CD4-positive, alpha-beta T cell treated with Interleukin-4 for 4 hours (primary cell): Measurements from ENCODE around the gene NID1.

ENCODE experiments used
- DNase-seq: peaks from one replicate; pipeline ENCODE4 v3.0.0-alpha.2; 2020

The NID1 gene

DNA sequence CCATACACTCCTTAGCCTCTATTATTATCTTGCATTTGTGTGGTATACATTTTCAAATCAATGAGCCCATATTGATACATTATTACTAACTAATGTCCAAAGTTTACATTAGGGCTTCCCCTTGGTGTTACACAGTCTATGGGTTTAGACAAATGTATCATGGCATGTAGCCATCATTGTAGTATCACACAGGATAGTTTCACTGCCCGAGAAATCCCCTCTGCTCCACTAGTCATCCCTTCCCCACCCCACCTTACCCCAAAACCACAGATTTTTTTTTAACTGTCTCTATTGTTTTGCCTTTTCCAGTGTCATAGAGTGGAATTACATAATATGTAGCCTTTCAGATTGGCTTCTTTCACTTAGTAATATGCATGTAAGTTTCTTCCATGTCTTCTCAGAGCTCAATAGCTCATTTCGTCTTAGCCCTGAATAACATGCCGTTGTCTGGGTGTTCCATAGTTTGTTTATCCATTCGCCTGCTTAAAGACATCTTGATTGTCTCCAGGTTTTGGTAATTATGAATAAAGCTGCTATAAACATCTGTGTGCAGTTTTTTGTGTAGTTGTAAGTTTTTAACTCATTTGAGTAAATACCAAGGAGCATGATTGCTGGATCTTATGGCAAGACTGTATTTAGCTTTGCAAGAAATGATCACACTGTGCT is 111.8 kb downstream of the NID1 start:
- DNase-seq, result peak; percentile 41

DNA sequence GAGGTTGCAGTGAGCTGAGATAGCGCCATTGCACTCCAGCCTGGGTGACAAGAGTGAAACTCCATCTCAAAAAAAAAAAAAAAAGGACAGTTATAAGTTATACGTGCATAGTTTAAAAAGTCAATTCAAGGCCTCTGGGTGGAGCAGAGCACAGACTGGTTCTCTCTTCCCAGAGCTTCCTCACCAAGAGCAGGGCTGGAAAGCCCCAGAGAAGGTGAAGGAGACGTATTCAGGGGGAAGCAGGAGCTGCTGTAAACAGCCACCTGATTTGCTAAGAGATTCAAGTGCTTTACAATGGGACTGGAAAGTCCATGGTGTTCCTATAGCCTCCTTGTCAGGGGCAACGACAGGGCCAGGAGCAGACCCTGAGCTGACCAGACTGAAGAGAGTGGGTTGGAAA is 113.2 kb downstream of the NID1 start:
- DNase-seq, result no peak

DNA sequence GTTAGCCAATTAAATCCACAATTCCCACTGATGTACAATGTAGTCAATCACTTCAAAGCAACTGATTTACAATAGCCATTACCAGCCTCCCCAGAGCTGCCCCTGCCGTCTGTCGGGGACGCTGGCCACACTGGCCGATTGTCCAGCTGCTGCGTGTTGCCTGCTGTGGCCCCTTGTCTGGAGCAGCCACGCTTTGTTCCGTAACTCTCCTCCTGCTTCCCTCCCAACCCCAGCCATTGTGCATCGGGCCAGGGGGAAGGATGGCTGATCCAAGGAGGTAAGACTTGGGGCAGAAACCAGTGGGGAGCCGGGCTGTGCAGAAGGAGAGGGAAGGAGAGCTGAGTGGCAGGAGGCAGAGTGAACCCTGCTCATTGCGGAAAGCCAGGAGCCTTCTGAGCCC is 114.6 kb downstream of the NID1 start:
- no peak for DNase-seq

DNA sequence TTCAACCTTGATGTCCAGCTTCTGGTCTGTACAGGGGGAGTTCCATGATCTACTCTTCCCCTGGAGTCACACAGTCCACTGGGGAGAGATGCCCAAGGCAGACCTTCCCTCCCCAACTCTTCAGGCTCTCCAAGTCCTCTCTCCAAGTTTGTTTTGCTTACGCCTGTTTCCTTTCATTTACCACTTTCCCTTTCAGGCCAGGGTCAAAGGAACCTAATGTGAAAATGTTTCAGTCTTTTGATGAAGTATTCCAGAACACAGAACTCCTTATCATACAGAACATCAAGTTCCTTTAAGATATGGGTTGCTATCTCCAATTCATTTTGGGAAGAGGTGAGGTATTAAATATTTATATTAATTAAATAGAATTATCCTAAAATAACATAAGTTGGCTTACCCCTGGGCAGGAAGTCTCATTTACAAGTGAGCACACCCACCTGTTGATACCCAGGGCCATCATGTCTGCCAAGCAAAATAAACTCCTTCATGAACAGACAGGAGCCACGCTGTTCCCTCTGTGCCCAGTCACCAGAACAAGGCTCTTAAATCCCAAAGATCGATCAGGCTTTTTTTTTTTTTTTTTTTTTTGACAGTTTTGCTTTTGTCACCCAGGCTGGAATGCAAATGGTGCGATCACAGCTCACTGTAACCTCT is 116.0 kb downstream of the NID1 start:
- DNase-seq, result no peak

DNA sequence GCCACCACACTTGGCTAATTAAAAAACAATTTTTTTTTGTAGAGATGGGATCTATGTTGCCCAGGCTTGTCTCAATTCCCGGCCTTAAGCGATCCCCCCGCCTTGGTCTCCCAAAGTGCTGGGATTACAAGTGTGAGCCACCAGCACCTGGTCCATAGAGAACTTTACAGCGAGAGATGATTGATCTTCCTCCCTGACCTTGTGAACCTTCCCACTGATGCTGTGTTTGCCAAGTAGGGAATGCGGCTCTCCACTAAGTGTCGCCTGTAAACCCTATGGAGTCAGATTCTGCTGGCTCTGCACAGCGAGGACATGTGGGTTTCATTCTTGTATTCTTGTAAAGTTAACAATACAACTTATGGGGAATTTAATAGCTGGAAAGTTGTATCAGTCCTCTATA is 116.9 kb downstream of the NID1 start:
- DNase-seq, result no peak

DNA sequence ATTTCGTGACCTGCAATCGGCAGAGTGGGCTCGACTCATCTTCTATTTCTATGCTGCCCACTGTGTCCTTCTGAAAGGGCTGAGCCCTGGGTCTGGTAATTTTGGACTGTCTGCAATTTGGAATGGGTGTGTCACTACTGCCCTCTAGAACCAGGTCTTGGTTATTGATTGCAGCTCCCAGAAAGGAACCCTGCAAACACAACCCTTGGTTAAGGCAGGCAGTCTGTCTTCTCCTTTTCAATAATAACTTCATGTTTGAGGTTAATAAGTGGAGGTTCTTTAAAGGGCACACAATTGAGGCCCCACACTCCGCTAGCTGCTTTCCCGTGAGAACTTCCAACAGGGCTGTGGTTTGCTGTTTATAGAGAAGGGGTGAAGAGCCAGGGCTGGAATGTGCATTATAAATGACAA is 118.3 kb downstream of the NID1 start:
- DNase-seq, result no peak

DNA sequence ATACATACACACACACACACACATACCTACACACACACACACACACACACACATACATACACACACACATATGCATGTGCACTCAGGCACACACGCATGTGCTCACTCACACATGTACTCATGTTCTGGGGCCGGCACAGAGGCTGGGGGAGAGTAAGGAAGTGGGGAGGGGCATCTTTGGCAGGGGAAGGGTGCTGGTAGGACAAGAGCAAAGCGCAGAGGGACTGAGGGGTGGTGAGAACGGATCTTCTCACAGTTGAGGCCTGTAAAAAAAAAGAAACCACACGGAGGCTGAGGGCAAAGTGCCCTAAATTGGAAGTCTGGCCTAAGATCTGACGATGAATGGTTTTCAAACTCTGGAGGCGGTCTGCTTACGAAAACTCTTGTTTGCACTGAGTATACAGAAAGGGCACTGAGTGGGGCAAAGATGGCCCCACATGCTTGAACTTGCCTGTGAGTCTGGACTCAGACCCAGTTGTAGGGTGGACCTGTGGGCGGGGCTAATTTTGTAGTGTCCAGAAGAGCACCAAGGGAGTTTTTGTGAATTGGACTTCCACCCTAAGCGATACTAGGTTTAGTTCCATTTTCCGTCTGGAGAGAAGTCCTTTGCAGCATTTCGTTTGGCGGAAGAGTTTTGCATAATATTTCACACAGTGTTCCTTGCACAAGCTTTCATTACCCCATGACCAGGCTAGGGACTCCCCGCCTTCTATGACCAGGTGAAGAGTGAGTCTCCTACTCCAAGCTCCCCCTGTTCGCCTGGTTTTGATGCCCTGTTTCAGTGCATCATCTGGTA is 118.9 kb downstream of the NID1 start:
- DNase-seq, result peak; percentile 17

DNA sequence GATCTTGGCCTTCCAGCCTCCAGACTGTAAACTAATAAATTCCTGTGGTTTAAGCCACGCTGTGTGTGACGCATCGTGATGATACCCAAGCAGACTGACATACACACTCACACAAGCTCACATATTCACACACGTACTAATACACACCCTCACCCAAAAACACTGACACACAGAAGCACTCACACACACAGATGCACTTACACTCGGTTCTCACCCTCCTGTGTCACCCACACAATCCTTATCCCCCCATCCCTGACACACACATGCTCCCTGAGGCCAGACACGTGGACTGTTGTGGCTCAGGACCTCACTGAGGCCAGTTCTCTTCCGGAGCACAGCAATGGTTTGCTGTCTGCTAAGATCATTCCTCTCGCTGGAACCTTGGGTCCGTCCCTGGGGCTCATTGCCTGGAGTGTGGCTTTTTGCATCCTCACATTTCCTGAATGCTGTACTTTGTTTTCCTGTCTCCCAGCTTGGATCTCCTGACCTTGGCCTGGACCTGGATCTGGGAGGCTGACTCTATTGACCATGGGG is 121.2 kb downstream of the NID1 start:
- no peak for DNase-seq

DNA sequence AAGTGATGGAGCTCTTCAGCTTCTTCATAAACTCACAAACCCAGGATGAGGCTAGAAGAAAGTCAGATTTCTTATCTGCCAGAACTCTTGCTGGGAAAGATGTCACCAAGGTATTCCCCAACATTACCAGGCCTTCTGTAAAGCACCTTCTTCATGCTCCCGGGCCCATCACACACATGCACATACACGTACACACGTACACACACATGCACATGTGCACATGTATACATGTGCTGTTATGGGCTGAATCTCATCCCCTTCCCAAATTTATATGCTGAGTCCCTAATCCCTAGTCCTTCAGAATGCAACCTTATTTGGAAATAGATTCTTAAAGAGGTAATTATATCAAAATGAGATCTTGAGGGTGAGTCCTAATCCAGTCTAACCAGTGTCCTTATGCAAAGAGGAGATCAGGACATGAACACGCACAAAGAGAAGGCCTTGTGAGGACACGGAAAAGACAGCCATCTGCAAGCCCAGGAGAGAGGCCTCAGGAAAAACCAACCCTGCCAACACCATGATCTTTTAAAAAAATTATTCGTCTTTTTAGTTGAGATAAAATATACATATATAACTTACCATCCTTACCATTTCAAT is 121.8 kb downstream of the NID1 start:
- no peak for DNase-seq

DNA sequence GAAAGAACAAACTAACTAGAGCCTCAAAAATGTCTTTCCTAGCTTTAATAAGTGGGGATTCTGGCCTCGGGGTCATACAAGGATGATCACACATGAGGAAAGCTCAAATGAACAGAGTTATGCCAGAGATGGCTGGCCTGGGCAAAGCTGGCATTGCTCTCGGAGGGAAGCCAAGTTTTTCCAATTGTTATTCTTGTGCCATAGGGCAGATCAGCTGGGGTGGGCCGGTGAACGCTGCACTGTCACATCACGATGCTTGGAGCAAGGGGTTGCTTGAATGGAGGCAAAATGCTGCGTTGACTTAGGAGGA is 122.3 kb downstream of the NID1 start:
- no peak for DNase-seq

DNA sequence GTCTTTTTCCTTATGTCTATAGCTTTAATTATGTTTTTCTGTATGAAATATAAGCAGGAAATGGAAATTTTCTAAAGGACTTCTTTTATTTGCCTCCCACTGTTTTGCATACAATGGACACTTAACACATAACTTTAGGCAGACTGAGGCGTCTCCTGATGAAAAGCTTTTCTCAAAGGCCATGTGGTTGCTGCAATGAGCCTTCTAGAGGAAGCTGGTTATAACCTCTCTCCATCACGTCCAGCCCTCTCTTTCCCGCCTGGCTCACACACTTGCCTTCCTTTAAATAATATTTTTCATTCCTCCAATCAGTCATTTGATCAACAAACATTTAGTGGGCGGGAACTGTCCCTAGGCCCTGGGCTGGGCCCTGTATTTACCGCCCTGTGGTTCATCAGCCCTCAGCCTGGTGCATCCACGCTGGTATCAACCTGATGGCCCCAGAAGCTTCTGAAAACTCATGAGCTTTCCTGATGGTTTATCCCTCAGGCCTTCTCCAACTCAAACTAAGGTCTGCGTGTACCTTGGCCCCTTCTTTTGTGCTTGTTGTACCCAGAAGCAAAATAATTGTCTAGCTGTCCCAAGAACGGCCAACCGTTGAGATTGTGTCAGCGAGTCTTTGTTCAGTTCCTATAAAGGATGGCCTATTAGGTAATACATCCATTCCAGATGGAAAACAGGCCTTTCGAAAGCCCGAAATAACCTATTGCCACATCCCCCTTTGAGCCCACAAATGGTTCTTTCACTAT is 122.8 kb downstream of the NID1 start:
- no peak for DNase-seq

DNA sequence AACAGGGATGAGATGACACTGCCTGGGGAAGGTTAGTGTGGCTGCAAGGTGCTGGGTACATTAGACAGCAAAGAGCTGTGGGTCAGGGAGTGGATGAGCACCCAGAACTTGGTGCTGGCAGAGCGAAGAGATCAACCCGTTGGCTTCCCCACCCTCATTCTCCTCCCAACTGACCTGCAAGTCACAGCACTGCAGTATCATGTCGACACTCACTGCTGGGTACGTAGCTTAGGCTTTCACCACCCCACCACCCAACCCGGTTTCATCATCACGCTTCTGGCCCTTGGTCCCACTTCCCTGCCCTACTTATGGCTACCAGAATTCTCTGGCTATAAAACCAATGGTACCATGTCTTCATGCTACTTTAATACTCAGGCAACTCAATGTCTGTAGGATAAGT is 124.6 kb downstream of the NID1 start:
- no peak for DNase-seq

DNA sequence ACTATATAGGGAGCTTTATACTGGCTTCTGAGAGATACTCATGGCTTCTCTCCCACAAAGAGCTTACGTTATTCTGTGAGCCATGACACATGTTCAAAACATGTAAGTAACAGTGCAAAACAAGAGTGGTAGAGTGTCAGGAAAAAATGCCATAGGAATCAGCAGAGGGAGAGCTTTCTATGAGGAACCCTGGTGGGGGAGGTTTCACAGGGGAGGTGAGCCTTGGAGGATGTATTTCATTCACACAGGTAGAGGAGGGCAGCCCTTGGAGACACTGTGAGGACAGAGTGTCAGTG is 125.5 kb downstream of the NID1 start:
- no peak for DNase-seq

DNA sequence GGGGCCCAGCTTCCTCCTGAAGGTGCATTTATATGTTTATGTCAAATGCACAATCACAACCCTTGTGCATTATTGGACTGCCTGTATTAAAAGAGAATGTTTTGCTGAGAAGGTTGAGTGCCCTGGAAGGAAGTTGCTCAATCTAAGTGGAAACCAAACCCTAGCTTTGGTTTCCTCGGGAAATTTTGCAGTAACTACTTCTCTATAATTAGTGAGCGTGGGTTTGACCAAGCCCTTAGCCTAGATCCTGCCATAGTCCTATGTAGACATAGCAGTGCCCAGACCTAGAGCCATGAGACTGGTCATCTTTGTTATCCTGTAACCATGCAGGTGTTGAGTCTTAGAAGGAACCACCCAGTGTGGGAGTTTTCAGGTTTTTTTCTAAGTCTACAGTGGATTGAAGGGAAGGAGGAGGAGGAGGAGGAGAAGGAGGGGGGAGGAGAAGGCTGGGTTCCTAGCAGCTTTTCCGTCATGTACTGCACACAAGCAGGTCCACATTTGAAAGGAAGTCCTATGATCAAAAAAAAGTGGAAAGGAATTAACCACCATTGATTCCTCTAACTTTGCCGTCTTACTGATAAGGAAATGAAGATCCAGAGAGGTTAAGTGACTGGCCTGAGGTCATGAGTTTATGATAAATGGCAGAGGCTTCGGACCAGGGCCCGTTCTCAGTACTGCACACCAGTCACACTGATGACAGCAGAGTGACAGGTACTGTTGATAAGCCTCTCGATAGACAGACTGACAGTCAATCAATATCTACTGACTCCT is 126.0 kb downstream of the NID1 start:
- no peak for DNase-seq

DNA sequence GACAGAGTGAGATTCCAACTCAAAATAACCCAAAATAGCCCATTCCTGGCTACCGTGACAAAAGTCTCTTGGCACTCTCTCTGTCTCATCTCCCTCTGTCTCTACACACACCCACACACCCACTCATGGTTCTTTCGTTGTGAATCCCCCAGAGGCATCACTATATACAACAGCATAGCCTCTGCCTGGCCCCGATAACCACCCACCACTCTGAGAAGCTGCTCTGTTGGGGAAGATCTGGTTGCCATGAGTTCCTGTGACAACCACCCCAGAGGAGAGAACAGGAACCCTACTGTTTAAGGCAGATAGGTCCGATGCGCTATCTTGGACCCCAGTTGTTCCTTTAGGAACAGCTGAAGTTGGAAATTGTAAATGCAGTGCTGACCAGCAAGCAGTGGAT is 127.8 kb downstream of the NID1 start:
- no peak for DNase-seq

DNA sequence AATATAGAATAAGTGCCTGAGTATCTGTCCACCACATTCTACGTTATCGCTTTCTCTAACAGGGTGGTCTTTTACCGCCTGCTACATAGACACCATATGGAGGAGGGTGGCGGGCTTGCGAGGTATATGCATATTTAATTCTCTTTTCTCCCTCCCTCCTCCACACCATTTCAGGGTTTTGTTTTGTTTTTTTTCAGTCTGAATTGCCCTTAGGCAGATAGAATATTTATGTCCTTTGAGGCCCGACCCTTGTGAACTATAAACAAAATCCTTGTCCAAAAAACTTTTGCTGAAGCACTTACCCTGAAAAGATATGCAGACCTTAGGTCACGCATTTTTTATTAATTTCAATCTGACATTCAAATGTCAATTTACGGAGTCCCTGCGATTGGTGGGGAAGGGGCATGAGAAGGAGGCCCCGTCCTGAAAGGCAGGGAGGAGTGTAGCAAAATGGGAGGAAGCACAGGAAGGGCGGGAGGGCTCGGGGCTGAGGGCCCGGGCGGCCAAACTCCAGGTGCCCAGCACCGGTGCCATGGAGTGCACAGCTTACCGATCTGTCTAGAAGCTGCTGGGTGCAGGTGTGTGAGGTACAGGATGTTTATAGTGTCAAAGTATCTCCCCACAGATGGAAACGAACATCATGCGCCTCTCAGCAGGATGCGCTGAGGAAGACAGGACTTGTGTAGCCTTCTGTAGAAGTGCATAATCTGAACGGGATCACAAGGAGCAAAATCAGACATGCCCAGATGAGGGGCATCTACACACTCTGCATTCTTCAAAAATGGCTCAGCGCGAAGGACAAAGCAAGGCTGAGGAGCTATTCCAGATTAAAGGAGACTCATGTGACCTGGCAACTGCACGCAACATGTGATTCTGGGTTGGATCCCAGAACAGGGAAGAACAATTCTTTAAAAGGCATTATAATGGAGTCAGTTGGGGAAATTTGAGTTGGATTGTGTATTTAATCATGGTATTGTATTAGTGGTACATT is 129.4 kb downstream of the NID1 start:
- no peak for DNase-seq

DNA sequence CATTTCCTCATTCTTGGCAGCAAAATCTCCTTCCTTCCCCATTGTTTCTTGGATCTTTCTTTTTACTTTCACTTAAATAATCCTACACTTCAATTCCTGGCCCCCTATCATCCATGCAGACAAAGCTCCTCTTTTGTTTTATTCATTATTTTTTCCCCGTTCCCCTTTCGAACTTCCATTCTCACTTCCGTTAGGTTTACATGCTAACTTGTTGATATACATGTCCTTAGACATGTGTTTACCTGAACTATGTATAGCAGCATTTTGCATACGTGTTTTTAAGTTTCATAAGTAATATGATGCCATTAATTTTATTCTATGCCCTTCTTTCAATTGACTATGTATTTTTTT is 131.1 kb downstream of the NID1 start:
- DNase-seq, result no peak

DNA sequence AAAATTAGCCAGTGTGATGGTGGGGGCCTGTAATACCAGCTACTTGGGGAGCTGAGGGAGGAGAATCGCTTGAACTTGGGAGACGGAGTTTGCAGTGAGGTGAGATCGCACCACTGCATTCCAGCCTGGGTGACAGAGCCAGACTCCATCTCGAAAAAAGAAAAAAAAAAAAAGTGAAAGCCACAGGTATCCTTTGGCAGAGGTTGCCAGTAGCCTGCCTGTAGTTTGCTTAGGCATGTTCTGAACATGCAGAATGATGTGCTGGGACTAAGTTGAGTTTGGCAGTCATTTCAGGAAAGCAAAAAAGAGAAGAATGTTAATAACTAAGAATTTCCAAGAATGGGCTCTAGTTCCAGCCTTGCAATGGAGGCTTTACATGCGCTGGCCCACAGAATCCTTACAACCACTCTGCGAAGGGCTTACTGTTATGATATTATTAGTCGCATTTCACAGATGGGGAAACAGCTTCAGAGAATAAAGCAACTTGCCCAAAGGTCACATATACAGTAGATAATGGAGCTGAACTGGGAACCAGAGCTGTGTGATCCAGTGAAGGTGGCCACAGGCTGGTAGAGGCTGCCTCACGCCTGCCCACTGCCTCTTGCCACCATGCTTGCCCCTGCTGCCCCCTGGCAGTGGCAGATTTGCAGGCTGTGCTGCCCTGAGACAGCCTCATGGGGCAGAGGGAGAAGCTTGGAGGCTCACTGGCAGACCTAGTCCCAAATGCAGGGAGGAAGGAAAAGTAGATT is 131.7 kb downstream of the NID1 start:
- DNase-seq, result no peak

DNA sequence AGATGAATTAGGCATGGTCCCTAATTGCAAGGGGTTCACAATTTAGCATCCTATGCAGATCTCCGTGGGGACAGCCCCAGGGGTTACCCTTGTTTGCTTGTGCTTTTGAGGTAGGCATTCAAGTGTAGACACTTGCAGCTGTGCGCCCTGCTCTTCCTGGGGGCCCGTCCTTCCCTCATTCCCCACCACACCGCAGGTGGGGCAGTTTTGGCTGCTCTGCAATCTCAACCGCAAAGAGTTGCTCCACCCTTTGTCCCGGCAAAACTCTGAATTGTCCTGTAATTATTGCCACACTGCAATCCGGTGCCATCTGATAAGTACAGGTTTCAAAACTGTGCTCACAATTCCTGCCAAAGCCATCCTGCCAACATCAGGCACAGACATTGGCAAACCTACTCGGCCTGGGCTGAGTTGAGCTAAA is 132.8 kb downstream of the NID1 start:
- no peak for DNase-seq

DNA sequence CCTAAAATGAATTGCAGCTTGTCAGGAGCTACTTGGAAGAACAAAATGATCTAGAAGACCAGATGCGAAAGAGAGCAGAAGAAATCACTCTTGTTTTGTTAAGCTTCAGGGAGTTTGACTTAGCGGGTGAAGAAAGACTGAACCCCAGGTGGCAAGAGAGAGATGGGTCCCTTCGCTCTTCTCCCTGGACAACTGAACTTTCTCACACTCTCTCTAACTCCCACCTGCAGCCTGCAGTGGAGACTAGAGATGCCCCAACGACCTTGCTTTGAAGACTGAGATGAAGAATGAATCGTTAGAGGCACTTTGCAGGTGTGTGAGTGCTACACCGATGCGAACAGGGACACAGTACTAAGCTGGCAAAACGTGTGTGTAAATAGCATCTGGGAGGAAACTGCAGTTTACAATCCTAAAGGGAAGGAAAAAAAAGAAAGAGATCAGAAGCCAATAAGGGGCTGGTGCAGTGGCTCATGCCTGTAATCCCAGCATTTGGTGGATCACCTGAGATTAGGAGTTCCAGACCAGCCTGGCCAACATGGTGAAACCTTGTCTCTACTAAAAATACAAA is 133.6 kb downstream of the NID1 start:
- no peak for DNase-seq
